Activated CD8-positive, alpha-beta memory T cell treated with anti-CD3 and anti-CD28 coated beads, Interleukin-2, amount 10 ng/mL, durations not matched to agents 7 days and 5 days (primary cell): ENCODE data around the gene SLC12A5. TPM values are rescaled to one million over a fixed set of nuclear protein-coding genes. Genes with fewer than 3 reads are reported as not detected.

Experiments
- ATAC-seq: fragments of 150-1000 bp; cut with Tn5 transposase; one replicate; pipeline ENCODE4 v1.10.0; 2021; ENCODE audit warnings: moderate library complexity
- CTCF ChIA-PET: fragments of 350-600 bp; sonication (Branson Sonifier 250); formaldehyde crosslinking; loops from one replicate; lab custom pipeline; 2021; ENCODE audit warnings: antibody characterized with exemption; lab: Charles Lee
- DNase-seq: peaks from one replicate; pipeline ENCODE4 v3.0.0-alpha.2; 2020
- H3K27ac Mint-ChIP-seq: one replicate; pipeline ENCODE4 v1.8.0; 2021; ENCODE audit warnings: mild to moderate bottlenecking, mixed read lengths
- H3K27me3 Mint-ChIP-seq: one replicate; pipeline ENCODE4 v1.8.0; 2021; ENCODE audit warnings: mixed read lengths
- H3K36me3 Mint-ChIP-seq: one replicate; pipeline ENCODE4 v1.8.0; 2021; ENCODE audit warnings: mild to moderate bottlenecking, mixed read lengths
- H3K4me1 Mint-ChIP-seq: one replicate; pipeline ENCODE4 v1.8.0; 2021; ENCODE audit warnings: mixed read lengths
- H3K4me3 Mint-ChIP-seq: one replicate; pipeline ENCODE4 v1.8.0; 2021; ENCODE audit warnings: mild to moderate bottlenecking, moderate library complexity, mixed read lengths
- H3K9me3 Mint-ChIP-seq: one replicate; pipeline ENCODE4 v1.8.0; 2022; ENCODE audit warnings: low read depth, mixed read lengths
- total RNA-seq, 2 experiments: library from RNA; stranded (reverse); gene quantifications; one replicate each; pipeline ENCODE4 v1.2.3, GENCODE V29; 2021

Gene SLC12A5
- total RNA-seq, 2 experiments from 2014 or later: 1.7 to 2.0 TPM

- no peak overlapping the region for H3K27ac Mint-ChIP-seq
- no peaks in the 10 kb centered on the region for H3K36me3 Mint-ChIP-seq
- DNase-seq (no peak), ATAC-seq (no peak)
- CTCF ChIA-PET: interaction anchor here (0.7 kb wide), 1 partner anchor 87 kb away, joined by 5 read pairs; no protein-coding TSS in a partner anchor
- H3K4me3 Mint-ChIP-seq: no peak overlapping the region
- peaks cover 72% of the 10 kb centered on the region for H3K27me3 Mint-ChIP-seq
- no peaks in the 10 kb centered on the region for H3K9me3 Mint-ChIP-seq
- no peaks in the 10 kb centered on the region for H3K4me1 Mint-ChIP-seq
Observed at GRCh38 chr20:46100988-46101387, 72.0 kb downstream of the SLC12A5 start.

DNA sequence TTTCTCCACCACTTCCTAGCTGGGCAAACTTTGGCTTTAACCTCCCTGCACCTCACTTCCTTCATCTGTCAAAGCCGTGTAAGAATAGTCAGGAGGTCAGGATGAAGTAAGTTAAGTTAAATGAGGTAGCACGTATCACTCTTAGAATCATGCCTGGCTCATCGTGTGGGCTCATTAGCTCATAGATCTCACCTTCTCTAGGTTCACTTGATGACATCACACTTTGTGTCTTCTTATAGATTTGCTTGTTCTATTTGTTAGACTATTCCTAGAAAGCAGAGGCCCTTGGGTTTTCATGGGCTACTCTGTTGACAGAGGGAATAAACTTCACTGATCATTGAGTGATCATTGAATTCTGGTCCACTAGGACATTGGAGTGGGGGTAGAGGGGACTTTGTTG, 72.9 kb downstream of the SLC12A5 start:
- H3K4me1 Mint-ChIP-seq: no peaks in the 10 kb centered on the region
- CTCF ChIA-PET: interaction anchor here (0.7 to 1.3 kb wide), 3 partner anchors 79 to 115 kb away, joined by 3 to 5 read pairs (median 3); no protein-coding TSS in a partner anchor
- no peak for ATAC-seq
- DNase-seq: no peak
- no peaks in the 10 kb centered on the region for H3K9me3 Mint-ChIP-seq
- no peak overlapping the region for H3K4me3 Mint-ChIP-seq
- peaks cover 74% of the 10 kb centered on the region for H3K27me3 Mint-ChIP-seq
- H3K27ac Mint-ChIP-seq: no peak overlapping the region
- H3K36me3 Mint-ChIP-seq: no peaks in the 10 kb centered on the region

GRCh38 chr20:46102940-46103339, 73.9 kb downstream of the SLC12A5 start:
- H3K9me3 Mint-ChIP-seq: no peaks in the 10 kb centered on the region
- H3K27ac Mint-ChIP-seq: no peak overlapping the region
- no peaks in the 10 kb centered on the region for H3K36me3 Mint-ChIP-seq
- H3K4me1 Mint-ChIP-seq: no peaks in the 10 kb centered on the region
- no peak for DNase-seq
- H3K27me3 Mint-ChIP-seq: peaks cover 73% of the 10 kb centered on the region
- no peak for ATAC-seq
- no peak overlapping the region for H3K4me3 Mint-ChIP-seq
- CTCF ChIA-PET: interaction anchor here (1.0 to 1.3 kb wide), 3 partner anchors 80 to 116 kb away, joined by 3 to 4 read pairs (median 3); no protein-coding TSS in a partner anchor

- Mint-ChIP-seq H3K27me3 (peaks cover 68% of the 10 kb centered on the region), H3K4me1 (peaks cover 6% of the 10 kb centered on the region), H3K4me3 (no peak overlapping the region), H3K27ac (no peak overlapping the region), H3K9me3 (no peaks in the 10 kb centered on the region), H3K36me3 (no peaks in the 10 kb centered on the region)
- ATAC-seq: no peak
- no peak for DNase-seq
- CTCF ChIA-PET: interaction anchor here (0.9 kb wide), 1 partner anchor 91 kb away, joined by 4 read pairs; no protein-coding TSS in a partner anchor
Observed at GRCh38 chr20:46104262-46104661, 75.2 kb downstream of the SLC12A5 start.

DNA sequence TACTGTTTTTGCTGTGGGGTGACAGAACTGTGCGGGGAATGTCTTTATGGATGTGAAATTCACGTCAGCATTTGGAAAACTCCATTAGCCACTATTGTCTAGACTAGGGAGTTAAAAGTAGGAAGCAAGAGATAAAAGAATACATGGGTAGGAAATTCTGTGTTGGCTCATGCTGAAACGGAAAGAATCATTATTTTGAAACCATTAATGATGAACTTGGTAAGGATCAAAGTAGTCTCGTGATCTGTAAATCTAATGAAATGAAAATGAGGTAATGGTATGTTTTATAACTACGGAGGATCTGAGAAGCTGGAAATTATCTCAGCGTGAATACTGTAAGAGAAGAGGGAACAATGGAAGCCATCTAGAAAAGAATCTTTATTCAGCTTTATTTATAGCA, 78.0 kb downstream of the SLC12A5 start:
- H3K27me3 Mint-ChIP-seq: peaks cover 68% of the 10 kb centered on the region
- H3K9me3 Mint-ChIP-seq: no peaks in the 10 kb centered on the region
- ATAC-seq (no peak), DNase-seq (no peak)
- H3K36me3 Mint-ChIP-seq: no peaks in the 10 kb centered on the region
- no peak overlapping the region for H3K4me3 Mint-ChIP-seq
- CTCF ChIA-PET: interaction anchor here (0.7 to 1.6 kb wide), 3 partner anchors 14 to 25 kb away, joined by 3 to 4 read pairs (median 3); no protein-coding TSS in a partner anchor
- H3K27ac Mint-ChIP-seq: no peak overlapping the region
- peaks cover 17% of the 10 kb centered on the region for H3K4me1 Mint-ChIP-seq

DNA sequence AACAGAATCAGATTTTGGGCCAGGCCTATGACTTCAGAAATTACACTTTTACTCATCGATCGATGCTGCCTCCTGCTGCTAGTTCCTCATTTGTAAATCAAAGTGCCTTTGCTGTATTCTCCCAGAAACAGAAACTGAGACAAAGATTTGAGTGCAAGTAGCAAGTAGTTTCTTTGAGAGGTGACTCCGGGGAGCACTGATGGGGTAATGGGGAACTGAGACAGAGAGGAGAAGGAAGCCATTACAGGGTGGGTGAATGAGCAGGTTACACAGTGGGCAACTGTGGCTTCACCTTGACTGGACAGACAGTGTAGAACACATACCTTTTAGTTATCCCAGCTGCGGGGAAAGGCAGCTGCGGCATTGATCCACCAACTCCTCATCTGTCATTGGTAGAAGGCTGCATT, 79.4 kb downstream of the SLC12A5 start:
- H3K27me3 Mint-ChIP-seq: peaks cover 63% of the 10 kb centered on the region
- H3K36me3 Mint-ChIP-seq: no peaks in the 10 kb centered on the region
- peaks cover 17% of the 10 kb centered on the region for H3K4me1 Mint-ChIP-seq
- CTCF ChIA-PET: interaction anchor here (1.2 kb wide), 1 partner anchor 121 kb away, joined by 3 read pairs; no protein-coding TSS in a partner anchor
- ATAC-seq (no peak), DNase-seq (no peak)
- H3K27ac Mint-ChIP-seq: no peak overlapping the region
- no peaks in the 10 kb centered on the region for H3K9me3 Mint-ChIP-seq
- no peak overlapping the region for H3K4me3 Mint-ChIP-seq

- H3K4me1 Mint-ChIP-seq: peaks cover 17% of the 10 kb centered on the region
- CTCF ChIA-PET: no interaction called here
- peaks cover 59% of the 10 kb centered on the region for H3K27me3 Mint-ChIP-seq
- H3K4me3 Mint-ChIP-seq: no peak overlapping the region
- no peaks in the 10 kb centered on the region for H3K9me3 Mint-ChIP-seq
- H3K36me3 Mint-ChIP-seq: no peaks in the 10 kb centered on the region
- no peak for DNase-seq
- H3K27ac Mint-ChIP-seq: no peak overlapping the region
- no peak for ATAC-seq
Observed at GRCh38 chr20:46108976-46109375, 80.0 kb downstream of the SLC12A5 start.

Other genes with a start within 250 kb of the SLC12A5 start
- not detected for gene WFDC3, start 237.3 kb upstream of the SLC12A5 start, total RNA-seq
- gene DNTTIP1, start 237.3 kb upstream of the SLC12A5 start, total RNA-seq: 10 to 100 TPM; 30.5 to 32.7 TPM
- 100 to 1,000 TPM; 206 to 219 TPM for gene UBE2C, start 216.6 kb upstream of the SLC12A5 start, total RNA-seq
- gene TNNC2, start 201.9 kb upstream of the SLC12A5 start, total RNA-seq: not detected
- gene SNX21, start 195.4 kb upstream of the SLC12A5 start, total RNA-seq: 1 to 10 TPM in 1 of 2 experiments, under 1 TPM in 1; 0.96 to 1.1 TPM
- 10 to 100 TPM; 36.1 TPM for gene ACOT8, start 171.8 kb upstream of the SLC12A5 start, total RNA-seq
- gene ZSWIM3, start 171.6 kb upstream of the SLC12A5 start, total RNA-seq: 1 to 10 TPM; 4.5 to 6.5 TPM
- gene ZSWIM1, start 148.0 kb upstream of the SLC12A5 start, total RNA-seq: 1 to 10 TPM; 2.2 to 4.4 TPM
- gene SPATA25, start 141.6 kb upstream of the SLC12A5 start, total RNA-seq: 1 to 10 TPM in 1 of 2 experiments, under 1 TPM in 1; 0.55 to 1.2 TPM
- gene NEURL2, start 138.0 kb upstream of the SLC12A5 start, total RNA-seq: 1 to 10 TPM in 1 of 2 experiments, under 1 TPM in 1; 0.91 to 1.9 TPM
- 10 to 100 TPM; 55.5 to 69.6 TPM for gene CTSA, start 137.9 kb upstream of the SLC12A5 start, total RNA-seq
- 1 to 10 TPM; 3.2 to 3.3 TPM for gene PLTP, start 117.1 kb upstream of the SLC12A5 start, total RNA-seq
- gene PCIF1, start 94.5 kb upstream of the SLC12A5 start, total RNA-seq: 10 to 100 TPM; 41.6 to 52.3 TPM
- gene ZNF335, start 57.0 kb upstream of the SLC12A5 start, total RNA-seq: 10 to 100 TPM; 39.4 to 40.6 TPM
- gene MMP9, start 20.3 kb upstream of the SLC12A5 start, total RNA-seq: under 1 TPM in 1 of 2 experiments, not detected in 1; 0.30 TPM
- gene NCOA5, start 60.7 kb downstream of the SLC12A5 start, total RNA-seq: 10 to 100 TPM; 24.5 to 36.9 TPM
- 1 to 10 TPM; 1.3 to 2.2 TPM for gene CD40, start 89.1 kb downstream of the SLC12A5 start, total RNA-seq